Upper lobe of right lung (tissue), 1 donor: ENCODE results near the gene KCNQ5. TPM values are rescaled to one million over a fixed set of nuclear protein-coding genes. Genes with fewer than 3 reads are reported as not detected.

Source experiments
- ATAC-seq: fragments of 200-7000 bp; cut with Tn5 transposase; one replicate; pipeline ENCODE4 v1.9.1; 2020; ENCODE audit warnings: mild to moderate bottlenecking, moderate library complexity
- DNase-seq: peaks from one replicate; pipeline ENCODE4 v3.0.0-alpha.2; 2020
- H3K27ac ChIP-seq: fragments of 200-600 bp; one replicate; pipeline ENCODE4 v1.8.0; 2022
- H3K27me3 ChIP-seq: fragments of 200-600 bp; one replicate; pipeline ENCODE4 v1.8.0; 2022; ENCODE audit warnings: mild to moderate bottlenecking
- H3K36me3 ChIP-seq: fragments of 200-600 bp; one replicate; pipeline ENCODE4 v1.8.0; 2022
- H3K4me1 ChIP-seq: fragments of 200-600 bp; one replicate; pipeline ENCODE4 v1.8.0; 2022
- H3K4me3 ChIP-seq: fragments of 200-600 bp; one replicate; pipeline ENCODE4 v1.8.0; 2022; ENCODE audit warnings: mild to moderate bottlenecking
- H3K9me3 ChIP-seq: fragments of 200-600 bp; one replicate; pipeline ENCODE4 v1.8.0; 2022
- intact Hi-C: fragments of 100-400 bp; cut with DNase I; formaldehyde crosslinking; loops from one replicate; pipeline ENCODE4 v1.11.0; 2022
- total RNA-seq: library from RNA; stranded (reverse); fragmentation: NEBNext Ultra II Directional; extraction: Animal tissue kit (Norgen Biotek cat#: 25700); gene quantifications from one replicate; pipeline ENCODE4 v1.2.1, GENCODE V29; 2021
- TF ChIP-seq, protein P1 (sequence below): fragments of 200-600 bp; IDR thresholded peaks from one replicate; pipeline ENCODE4 v1.8.0; 2022; ENCODE audit warnings: antibody characterized with exemption
- donor health status: DM: no; HTN: yes; CAD: no; lungs with severe emphysema.

KCNQ5 gene
- total RNA-seq, 1 donor from 2014 or later: 1.3 TPM

DNA sequence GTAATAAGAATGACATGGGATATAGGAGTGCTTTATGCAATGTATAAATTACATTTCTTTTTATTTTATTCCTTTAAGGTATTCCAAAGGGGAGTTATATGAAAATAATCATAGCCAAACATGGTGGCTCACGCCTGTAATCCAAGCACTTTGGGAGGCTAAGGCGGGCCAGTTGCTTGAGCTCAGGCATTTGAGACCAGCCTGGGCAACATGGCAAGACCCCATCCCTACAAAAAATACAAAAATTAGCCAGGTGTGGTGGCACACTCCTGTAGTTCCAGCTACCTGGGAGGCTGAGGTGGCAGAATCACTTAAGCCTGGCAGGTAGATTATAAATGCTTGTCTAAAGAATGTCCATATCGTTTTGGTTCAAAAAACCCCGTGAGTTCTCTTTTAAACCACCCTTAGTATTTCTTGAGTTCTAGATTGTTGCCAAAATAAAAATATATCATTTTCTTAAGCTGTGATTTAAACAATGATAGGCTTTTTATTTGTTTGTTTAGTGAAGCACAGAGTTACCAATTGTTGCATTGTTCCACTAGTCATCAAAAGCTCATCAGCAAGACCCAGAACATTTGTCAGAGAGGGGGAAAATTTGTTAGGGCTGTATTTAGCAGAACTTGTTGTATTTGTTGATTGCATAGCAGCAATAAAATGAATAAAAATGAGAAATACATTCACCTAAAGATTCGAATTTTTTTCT is 457.2 kb downstream of the KCNQ5 start:
- DNase-seq (no peak), ATAC-seq (no peak)
- Histone ChIP-seq H3K4me1 (no peaks in the 10 kb centered on the region), H3K36me3 (no peaks in the 10 kb centered on the region), H3K27ac (no peak overlapping the region), H3K9me3 (no peaks in the 10 kb centered on the region), H3K27me3 (no peaks in the 10 kb centered on the region), H3K4me3 (no peak overlapping the region)
- intact Hi-C loops: no loop called here
- TF ChIP-seq, protein P1, sequence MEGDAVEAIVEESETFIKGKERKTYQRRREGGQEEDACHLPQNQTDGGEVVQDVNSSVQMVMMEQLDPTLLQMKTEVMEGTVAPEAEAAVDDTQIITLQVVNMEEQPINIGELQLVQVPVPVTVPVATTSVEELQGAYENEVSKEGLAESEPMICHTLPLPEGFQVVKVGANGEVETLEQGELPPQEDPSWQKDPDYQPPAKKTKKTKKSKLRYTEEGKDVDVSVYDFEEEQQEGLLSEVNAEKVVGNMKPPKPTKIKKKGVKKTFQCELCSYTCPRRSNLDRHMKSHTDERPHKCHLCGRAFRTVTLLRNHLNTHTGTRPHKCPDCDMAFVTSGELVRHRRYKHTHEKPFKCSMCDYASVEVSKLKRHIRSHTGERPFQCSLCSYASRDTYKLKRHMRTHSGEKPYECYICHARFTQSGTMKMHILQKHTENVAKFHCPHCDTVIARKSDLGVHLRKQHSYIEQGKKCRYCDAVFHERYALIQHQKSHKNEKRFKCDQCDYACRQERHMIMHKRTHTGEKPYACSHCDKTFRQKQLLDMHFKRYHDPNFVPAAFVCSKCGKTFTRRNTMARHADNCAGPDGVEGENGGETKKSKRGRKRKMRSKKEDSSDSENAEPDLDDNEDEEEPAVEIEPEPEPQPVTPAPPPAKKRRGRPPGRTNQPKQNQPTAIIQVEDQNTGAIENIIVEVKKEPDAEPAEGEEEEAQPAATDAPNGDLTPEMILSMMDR: no peak

DNA sequence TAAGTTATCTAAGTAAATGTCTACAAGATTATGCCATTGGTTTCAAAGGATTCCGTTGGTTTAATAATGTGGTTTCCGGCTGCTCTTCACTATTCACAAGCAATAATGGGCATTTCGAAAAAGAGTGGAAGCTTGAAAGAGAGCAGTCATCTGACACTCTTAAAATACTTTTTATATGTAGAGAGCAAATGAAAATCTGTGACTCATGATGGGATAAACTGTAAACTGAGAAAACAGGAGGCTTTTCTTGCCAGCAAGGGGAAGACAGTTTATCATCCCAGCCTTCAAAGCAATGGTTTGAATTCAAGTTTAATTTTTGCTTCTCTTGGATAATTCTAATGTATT is 457.7 kb downstream of the KCNQ5 start:
- Histone ChIP-seq H3K9me3 (no peaks in the 10 kb centered on the region), H3K36me3 (no peaks in the 10 kb centered on the region), H3K4me3 (no peak overlapping the region), H3K4me1 (no peaks in the 10 kb centered on the region), H3K27me3 (no peaks in the 10 kb centered on the region), H3K27ac (no peak overlapping the region)
- ATAC-seq: no peak
- TF ChIP-seq, protein P1: no peak
- intact Hi-C loops: no loop called here
- DNase-seq: no peak

DNA sequence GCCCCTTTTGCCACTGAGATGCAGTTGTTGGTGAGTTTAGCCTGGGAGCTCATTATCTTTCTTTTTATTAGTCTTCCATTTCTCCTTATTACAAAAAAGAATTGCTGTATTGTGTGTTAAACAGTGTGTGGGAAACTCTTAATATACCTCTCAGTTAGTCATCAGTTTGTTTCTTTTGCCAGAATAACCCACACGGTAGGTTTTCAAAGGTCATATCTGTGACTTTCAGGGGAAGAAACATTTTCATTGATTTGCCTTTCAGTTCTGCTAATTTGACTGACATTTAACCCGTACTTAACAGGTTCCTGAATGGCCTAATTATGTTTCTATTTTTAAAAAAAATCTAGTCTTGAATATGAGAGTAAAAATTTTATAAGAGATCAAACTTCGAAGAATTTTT is 458.1 kb downstream of the KCNQ5 start:
- TF ChIP-seq, protein P1: no peak
- Histone ChIP-seq H3K4me3 (no peak overlapping the region), H3K4me1 (no peaks in the 10 kb centered on the region), H3K27me3 (no peaks in the 10 kb centered on the region), H3K9me3 (no peaks in the 10 kb centered on the region), H3K36me3 (no peaks in the 10 kb centered on the region), H3K27ac (no peak overlapping the region)
- ATAC-seq (no peak), DNase-seq (no peak)
- intact Hi-C loops: no loop called here

DNA sequence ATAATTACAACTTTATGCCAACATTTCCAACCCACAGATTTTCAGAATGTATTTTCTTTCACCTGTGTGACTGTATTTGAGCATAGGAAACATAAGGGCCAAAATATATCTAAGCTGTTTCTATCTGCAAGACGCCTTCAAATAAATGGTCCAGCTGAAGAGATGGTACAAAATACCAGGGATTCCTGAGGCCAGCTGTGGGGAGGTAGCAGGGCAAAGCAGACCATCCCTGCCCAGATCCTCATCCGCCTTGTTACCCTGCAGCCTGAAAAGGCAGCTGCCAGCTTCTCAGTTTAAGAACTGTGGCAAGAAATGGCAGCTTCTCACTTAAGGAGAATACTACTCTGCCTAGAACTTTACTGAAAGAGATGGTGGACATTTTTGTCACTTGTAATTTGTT is 460.1 kb downstream of the KCNQ5 start:
- Histone ChIP-seq H3K4me1 (no peaks in the 10 kb centered on the region), H3K9me3 (no peaks in the 10 kb centered on the region), H3K27me3 (no peaks in the 10 kb centered on the region), H3K4me3 (no peak overlapping the region), H3K27ac (no peak overlapping the region), H3K36me3 (no peaks in the 10 kb centered on the region)
- ATAC-seq (no peak), DNase-seq (no peak)
- intact Hi-C loops: no loop called here
- TF ChIP-seq, protein P1: no peak

DNA sequence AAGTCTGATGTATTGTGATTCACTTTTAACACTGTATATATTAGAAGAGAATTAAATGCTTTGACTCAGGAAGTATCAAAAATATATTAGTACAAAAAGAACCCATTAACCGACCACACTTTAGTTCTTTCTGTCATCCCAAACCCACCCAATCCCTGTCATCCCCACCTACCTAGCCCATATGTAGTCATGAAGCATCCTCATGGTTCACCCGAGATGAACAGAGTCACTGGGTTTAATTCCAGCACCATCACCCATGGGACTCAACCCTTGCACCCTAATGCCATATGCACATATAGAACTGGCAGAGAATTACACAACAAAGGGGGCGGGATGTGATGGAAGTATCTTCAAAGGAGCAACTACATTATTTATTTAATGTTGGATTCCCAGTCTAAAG is 462.0 kb downstream of the KCNQ5 start:
- Histone ChIP-seq H3K4me3 (no peak overlapping the region), H3K4me1 (no peaks in the 10 kb centered on the region), H3K36me3 (no peaks in the 10 kb centered on the region), H3K9me3 (no peaks in the 10 kb centered on the region), H3K27me3 (no peaks in the 10 kb centered on the region), H3K27ac (no peak overlapping the region)
- intact Hi-C loops: no loop called here
- DNase-seq (no peak), ATAC-seq (no peak)
- TF ChIP-seq, protein P1: no peak

DNA sequence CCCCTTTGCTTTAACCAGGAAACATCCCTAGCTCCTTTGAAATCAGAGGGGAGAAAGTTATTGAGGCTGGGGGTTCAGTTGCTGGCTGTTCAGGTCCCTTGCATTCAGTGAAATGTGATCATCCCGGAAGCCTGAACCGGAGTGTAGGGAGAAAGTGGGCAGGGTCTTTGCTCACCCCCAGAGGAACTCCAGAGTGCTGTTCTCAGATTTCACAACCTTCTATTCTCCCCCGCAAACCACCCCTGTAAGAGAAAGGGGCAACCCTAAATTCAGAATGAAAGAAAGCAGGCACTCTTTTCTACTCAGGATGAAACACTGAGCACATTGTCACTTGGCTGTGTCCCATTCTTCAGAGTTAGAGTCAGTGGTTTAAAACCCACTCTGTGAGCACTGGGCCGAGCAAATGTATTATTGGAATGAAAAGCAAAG is 463.6 kb downstream of the KCNQ5 start:
- DNase-seq: no peak
- H3K36me3 ChIP-seq: no peaks in the 10 kb centered on the region
- H3K4me1 ChIP-seq: no peaks in the 10 kb centered on the region
- no peaks in the 10 kb centered on the region for H3K9me3 ChIP-seq
- TF ChIP-seq, protein P1: no peak
- no peaks in the 10 kb centered on the region for H3K27me3 ChIP-seq
- no peak for ATAC-seq
- H3K4me3 ChIP-seq: no peak overlapping the region
- H3K27ac ChIP-seq: no peak overlapping the region
- intact Hi-C loops: no loop called here
